Gastroesophageal sphincter (tissue), 3 donors: ENCODE results near the gene KCNN4.

Source experiments
- CTCF ChIP-seq, 4 experiments: fragments of 200-600 bp in 2 of 4; fragments of 450-650 bp in 2 of 4; sonication (generic) in 1 of 4; IDR thresholded peaks; one replicate each; pipeline ENCODE4 v1.5.1; 2017 to 2019; ENCODE audit warnings: antibody characterized with exemption in 4 of 4, mild to moderate bottlenecking in 2 of 4, moderate library complexity in 2 of 4
- POLR2AphosphoS5 ChIP-seq: sonication (generic); formaldehyde crosslinking; IDR thresholded peaks from one replicate; pipeline ENCODE4 v1.6.1; 2017; ENCODE audit warnings: antibody characterized with exemption

- no peak for TF ChIP-seq CTCF (IDR thresholded peaks at IDR 0.05)
- no peak for TF ChIP-seq POLR2AphosphoS5
Measured at GRCh38 chr19:43752287-43752875, 28.4 kb downstream of the KCNN4 start.
